RWPE1 (cell line): ENCODE results near the gene PRR5L.

Experiments
- CTCF ChIA-PET: fragments of 350-600 bp; sonication (Branson Sonifier 250); formaldehyde crosslinking; extraction: SDS; loops from one replicate; lab custom pipeline; 2021; lab: Yijun Ruan, JAX
- POLR2A ChIA-PET: fragments of 400-600 bp; formaldehyde crosslinking; extraction: SDS; loops from one replicate; lab custom pipeline; 2020; ENCODE audit warnings: antibody characterized with exemption; ENCODE audit not compliant: low non-redundant PET; lab: Yijun Ruan, JAX
- DNase-seq: peaks from one replicate; pipeline ENCODE4 v3.0.0; 2012; ENCODE audit warnings: low spot score
- H3K27ac ChIP-seq: fragments of 450-650 bp; 2 replicates; pipeline ENCODE4 v1.5.1; 2017
- CTCF ChIP-seq: fragments of 450-650 bp; conservative IDR thresholded peaks from 2 replicates; pipeline ENCODE4 v1.5.1; 2017; ENCODE audit warnings: low read depth, mild to moderate bottlenecking

Gene PRR5L

GRCh38 chr11:36485298-36486002, 189.4 kb downstream of the PRR5L start:
- no peak for DNase-seq
- ChIA-PET CTCF (interaction anchor here (1.1 kb wide), 1 partner anchor 15 kb away, joined by 3 read pairs; no protein-coding TSS in a partner anchor), POLR2A (no interaction called here)
- no peak for TF ChIP-seq CTCF
- no peak overlapping the region for H3K27ac ChIP-seq

DNA sequence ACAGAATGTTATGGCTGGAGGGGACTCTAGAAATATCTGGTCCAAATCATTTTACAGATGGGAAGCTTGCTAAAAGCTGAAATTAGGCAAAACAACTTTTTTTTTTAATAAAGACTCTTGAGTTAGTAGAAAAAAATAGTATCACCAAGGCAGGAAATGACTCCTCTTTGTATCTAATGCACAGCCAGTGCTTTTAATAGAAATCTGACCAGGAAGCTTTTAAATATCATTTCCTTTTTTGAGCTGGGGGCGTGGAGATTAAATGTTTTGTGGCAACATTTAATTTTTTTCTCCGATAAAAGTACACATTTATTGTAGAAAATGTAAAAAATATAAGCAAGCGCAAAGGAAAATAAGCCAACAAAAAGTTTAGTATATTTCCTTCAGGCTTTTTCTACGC, 191.5 kb downstream of the PRR5L start:
- ChIA-PET POLR2A (no interaction called here), CTCF (no interaction called here)
- TF ChIP-seq CTCF, result no peak
- no peak for DNase-seq
- H3K27ac ChIP-seq, result no peak overlapping the region

DNA sequence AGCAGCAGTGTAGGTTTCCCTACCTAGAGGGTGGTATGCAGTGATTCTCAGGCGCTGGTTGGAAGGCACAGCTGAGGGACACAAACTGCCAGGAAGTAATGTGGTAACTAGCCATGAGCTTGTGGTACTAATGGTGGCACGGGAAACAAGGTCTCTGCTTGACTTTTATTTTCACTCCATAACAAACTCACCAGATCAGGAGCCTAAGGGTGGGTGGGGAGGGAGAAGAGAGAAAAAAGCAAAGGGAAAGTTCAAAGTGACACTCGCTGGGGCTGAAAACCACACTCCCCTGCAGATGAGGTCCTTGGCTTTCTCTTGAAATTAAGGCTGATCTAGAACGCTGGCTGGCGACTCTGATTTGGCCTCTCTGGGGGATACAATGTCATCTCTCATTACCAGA, 192.0 kb downstream of the PRR5L start:
- H3K27ac ChIP-seq, result no peak overlapping the region
- POLR2A ChIA-PET, result no interaction called here
- no peak for DNase-seq
- no peak for TF ChIP-seq CTCF
- CTCF ChIA-PET, result interaction anchor here (0.9 kb wide), 1 partner anchor 8 kb away, joined by 3 read pairs; no protein-coding TSS in a partner anchor

DNA sequence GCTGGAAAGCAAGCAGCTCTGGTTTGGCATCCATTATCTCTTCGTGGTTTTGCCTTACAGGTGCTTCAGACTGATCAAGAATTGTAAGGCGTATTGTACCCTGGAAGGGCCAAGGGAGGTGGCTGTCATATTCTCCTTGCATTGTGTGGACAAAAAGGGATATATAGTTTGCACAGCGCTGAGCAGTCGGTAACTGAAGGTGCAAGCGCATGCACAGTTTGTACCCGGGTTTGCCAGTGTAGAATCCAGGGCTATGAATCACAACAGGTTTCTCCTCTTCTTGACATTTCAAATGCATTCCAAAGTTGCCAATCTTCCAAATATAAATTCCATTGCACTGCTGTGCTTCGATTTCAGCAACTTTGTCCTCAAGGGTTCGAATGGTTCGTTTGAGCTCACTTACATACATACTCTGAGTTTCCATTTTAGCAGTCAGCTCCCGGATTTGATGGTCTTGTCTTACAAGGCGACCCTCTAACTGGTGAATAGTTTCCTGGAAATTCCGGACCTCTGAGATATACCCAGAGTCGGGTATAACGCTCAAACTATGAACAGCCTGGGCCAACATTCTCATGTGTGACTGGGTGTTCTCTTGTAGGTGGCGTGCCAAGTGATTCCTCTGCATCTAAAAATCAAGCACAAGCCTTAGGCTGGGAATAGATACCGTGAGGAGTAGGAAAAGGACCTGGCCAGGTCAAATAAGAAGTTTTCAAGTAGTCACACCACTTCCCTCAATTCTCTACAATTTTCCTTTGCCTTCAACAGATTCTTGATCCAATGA, 194.1 kb downstream of the PRR5L start:
- TF ChIP-seq CTCF, result no peak
- POLR2A ChIA-PET, result no interaction called here
- no peak for DNase-seq
- no peak overlapping the region for H3K27ac ChIP-seq
- CTCF ChIA-PET, result interaction anchor here (0.6 kb wide), 1 partner anchor 21 kb away, joined by 3 read pairs; no protein-coding TSS in a partner anchor

DNA sequence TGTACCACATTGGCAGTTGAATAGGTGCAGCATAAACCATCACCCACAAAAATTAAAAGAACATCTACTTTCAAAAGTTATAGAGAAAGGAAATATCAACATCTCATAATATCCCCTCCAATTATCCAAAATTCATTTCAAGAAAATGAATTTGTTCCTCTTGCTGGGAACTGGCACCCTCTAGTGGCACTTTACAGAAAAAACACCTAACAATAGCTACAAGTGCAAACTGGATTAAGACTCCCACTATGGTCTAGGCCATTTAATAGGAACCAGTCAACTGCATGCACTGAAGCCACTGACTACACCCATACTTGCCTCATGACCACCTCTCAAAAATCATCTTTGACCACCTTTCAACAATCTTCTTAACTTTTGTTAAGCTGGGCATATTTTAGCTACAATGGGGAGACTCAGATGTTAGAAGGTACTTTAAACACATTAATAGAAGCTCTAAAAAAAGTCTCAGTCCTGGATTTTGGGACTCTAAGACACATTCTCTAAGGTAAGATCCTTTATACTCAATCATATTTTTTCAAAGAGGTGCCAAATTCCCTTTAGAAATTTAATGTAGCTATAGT, 196.7 kb downstream of the PRR5L start:
- peak; percentile 85 for TF ChIP-seq CTCF
- H3K27ac ChIP-seq, result no peak overlapping the region
- peak; percentile 43 for DNase-seq
- POLR2A ChIA-PET, result no interaction called here
- CTCF ChIA-PET, result interaction anchor here (0.6 to 1.7 kb wide), 14 partner anchors 9 to 1715 kb away, joined by 3 to 7 read pairs (median 4); partner anchors contain the start of gene TRAF6

DNA sequence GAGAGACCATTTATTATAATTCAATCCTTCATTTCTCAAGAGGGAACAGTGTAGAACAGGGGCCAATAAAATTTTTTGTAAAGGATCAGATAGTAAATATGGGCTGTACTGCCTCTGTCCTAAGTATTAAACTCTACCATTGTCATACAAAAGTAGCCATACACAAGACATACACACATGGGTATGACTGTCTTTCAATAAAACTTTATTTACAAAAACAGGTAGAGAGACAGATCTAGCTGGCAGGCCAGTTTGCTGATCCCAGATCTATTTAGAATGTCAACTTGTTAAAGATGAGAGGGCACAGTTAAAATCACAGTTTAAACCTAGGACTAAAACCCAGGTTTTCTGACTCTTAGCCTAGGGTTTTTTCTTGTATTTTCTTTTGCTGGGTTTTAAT, 197.2 kb downstream of the PRR5L start:
- no peak for TF ChIP-seq CTCF
- no peak overlapping the region for H3K27ac ChIP-seq
- CTCF ChIA-PET, result interaction anchor here (0.6 to 1.7 kb wide), 14 partner anchors 8 to 1715 kb away, joined by 3 to 7 read pairs (median 4); partner anchors contain the start of gene TRAF6
- POLR2A ChIA-PET, result no interaction called here
- DNase-seq, result no peak
